VCaP (cell line): Measurements from ENCODE around the gene FGF14.

Source experiments
- H3K27ac ChIP-seq: fragments of 450-650 bp; 2 replicates; pipeline ENCODE4 v1.5.1; 2017
- TF ChIP-seq, protein P1 (sequence below): fragments of 450-650 bp; conservative IDR thresholded peaks from 2 replicates; pipeline ENCODE4 v1.5.1; 2017; ENCODE audit warnings: mild to moderate bottlenecking, moderate library complexity

The FGF14 gene

DNA sequence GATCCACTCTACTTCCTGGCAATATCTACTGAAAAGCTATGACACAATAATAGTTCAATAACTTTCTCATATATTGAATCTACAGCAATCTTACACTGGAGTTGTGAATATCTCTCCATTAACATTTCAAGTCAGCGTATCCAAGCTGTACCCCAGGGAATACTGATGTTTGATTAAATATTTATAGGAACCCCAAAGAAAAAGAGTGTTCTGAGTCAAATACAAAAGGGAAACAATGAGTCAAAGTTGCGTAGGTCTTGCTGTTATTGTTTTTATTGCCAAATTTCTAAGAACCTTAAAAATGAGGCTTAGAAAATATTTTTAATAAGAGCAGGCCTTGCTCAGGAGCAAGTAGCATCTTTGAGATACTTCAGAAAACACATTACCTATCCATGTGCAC lies 415.5 kb downstream of the FGF14 start:
- TF ChIP-seq, protein P1, sequence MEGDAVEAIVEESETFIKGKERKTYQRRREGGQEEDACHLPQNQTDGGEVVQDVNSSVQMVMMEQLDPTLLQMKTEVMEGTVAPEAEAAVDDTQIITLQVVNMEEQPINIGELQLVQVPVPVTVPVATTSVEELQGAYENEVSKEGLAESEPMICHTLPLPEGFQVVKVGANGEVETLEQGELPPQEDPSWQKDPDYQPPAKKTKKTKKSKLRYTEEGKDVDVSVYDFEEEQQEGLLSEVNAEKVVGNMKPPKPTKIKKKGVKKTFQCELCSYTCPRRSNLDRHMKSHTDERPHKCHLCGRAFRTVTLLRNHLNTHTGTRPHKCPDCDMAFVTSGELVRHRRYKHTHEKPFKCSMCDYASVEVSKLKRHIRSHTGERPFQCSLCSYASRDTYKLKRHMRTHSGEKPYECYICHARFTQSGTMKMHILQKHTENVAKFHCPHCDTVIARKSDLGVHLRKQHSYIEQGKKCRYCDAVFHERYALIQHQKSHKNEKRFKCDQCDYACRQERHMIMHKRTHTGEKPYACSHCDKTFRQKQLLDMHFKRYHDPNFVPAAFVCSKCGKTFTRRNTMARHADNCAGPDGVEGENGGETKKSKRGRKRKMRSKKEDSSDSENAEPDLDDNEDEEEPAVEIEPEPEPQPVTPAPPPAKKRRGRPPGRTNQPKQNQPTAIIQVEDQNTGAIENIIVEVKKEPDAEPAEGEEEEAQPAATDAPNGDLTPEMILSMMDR, result no peak
- no peak overlapping the region for H3K27ac ChIP-seq

DNA sequence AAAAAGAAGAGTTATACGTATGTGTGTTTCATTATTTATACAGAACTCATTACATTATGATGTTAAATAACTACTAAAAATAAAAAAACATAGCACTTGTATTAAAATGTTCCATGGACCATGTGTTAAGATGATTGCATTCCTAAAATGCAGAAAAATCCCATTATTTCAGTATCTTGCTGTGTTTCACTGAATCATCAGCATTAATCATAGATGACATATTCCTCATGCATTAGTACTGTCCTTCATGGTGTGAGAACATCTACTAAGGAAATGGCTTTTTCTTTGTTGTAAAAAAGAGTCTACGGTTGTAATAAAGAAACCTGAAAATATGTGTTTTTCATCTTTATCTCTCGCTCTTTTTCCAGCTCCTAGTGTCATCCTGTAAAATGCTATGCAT lies 416.5 kb downstream of the FGF14 start:
- TF ChIP-seq, protein P1, result no peak
- H3K27ac ChIP-seq, result no peak overlapping the region

DNA sequence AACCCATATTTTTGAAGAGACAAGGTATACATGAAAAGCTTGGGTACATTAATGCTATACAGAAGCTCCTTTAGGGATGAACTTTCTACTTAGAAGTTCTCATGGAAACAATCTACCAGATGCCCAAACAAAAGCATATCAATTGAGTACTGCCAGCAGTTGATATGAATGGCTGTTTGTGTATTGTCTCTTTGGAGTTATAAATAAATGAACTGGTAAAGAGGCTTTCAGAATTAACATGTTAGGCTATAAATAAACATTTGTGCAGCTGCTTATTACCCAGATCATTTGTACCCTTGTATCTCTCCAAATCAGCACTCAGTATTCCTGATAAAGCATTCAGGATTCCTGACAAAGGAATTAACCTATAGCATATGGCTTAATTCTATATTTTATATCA lies 418.9 kb downstream of the FGF14 start:
- TF ChIP-seq, protein P1, result no peak
- H3K27ac ChIP-seq, result no peak overlapping the region

DNA sequence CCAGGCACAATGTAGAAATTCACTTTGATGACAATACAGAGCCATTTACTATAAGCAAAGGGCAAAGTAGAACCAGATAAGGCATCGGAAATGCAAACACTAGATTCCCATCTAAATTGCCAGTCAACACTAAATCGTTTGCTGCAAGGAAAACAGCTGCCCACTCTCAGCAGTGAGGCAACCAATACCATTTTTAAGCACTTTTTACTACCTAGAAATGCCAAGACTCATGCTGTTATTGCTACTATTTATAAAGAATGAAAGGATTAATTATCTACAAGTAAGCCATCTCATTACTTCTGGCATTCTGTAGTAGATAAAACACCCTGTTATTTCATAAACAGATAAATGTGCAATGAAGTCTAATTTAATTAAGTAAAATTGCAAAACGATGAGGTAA lies 422.0 kb downstream of the FGF14 start:
- peak overlapping the region; percentile 28; the same call in 1 of the 2 replicates for H3K27ac ChIP-seq
- TF ChIP-seq, protein P1, result no peak

DNA sequence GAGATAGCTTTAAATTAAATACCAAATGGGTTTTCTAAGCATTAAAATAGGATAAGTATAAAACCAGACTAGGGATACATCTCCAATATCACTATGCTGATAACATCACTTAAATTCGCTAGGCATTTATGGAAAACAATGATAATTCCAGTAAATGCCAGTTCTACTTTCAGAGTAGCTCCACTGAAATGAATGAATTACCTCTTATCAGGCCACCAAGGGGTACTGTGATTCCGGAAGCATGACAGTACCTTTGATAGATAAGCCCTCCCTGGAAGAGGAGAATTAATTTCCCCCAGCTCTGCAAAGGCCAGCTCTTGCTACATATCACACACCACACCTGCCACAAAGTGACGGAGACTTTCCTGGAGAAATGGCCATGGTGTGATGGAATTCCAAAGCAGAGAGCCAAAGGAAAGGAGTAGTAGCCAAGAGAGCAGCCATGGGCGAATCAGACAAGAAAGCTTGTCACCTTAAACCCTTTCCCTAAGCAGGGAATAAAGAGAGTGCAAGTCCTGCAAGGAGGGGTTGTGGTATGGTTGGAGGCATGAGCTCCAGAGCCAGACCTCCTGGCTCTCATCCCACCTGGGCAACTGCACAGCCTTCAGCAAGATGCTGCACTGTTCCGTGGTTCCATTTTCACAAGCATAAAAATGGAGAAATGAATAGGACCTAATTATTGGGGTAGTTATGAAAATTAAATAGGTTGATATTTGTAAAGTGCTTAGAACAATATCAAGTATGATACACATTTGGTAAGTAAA lies 423.1 kb downstream of the FGF14 start:
- TF ChIP-seq, protein P1, result no peak
- peak overlapping the region; percentile 28; the same call in 1 of the 2 replicates for H3K27ac ChIP-seq

DNA sequence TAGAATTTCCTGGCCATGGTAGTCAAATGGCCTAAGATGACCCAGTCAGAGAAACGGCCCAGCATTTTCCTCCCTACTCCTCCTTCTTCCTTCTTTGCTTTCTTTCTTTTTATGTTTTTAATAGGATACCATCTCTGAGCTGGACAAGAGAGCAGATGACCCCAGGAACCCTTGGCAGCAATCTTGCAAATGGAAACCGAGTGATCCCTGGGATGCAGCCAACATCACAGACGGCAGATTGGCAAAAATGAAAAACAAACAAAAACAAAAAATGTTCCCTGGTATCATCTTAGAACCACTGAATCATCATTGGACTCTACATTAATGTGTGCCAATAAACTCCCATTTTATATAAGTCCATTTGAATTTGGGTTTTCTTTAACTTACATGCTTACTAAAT lies 424.4 kb downstream of the FGF14 start:
- peak overlapping the region; percentile 58 for H3K27ac ChIP-seq
- TF ChIP-seq, protein P1, result no peak

DNA sequence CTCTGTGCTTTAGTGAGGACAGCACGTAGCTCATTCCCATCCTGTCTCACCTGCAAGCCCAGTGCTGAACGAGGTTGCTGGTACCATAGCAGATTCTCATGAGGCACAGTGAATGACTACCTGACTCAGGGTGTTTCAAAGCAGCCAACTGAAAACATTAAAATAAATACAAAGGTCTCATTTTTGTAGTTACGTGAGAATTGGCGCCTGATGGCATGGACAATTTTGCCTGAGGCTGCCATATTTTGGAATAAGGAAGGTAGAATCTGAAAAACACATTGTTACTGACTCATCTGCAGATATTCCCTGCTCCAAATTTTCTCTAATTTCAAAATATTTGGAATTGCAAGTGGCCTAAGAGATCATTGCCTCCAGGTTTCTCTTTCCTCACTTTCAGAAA lies 429.7 kb downstream of the FGF14 start:
- TF ChIP-seq, protein P1, result no peak
- no peak overlapping the region for H3K27ac ChIP-seq
